Measurements from ENCODE around the gene NEK4. TPM values are rescaled to one million over a fixed set of nuclear protein-coding genes. Genes with fewer than 3 reads are reported as not detected.
"Not testable (repeated sequence)": the region's sequence is repeated elsewhere in the genome, so short reads cannot be mapped to it uniquely, and the experiment has no call there.

The NEK4 gene
- polyA plus RNA-seq, 3 donors: 5.3 to 6.2 (median 5.4) TPM

DNA sequence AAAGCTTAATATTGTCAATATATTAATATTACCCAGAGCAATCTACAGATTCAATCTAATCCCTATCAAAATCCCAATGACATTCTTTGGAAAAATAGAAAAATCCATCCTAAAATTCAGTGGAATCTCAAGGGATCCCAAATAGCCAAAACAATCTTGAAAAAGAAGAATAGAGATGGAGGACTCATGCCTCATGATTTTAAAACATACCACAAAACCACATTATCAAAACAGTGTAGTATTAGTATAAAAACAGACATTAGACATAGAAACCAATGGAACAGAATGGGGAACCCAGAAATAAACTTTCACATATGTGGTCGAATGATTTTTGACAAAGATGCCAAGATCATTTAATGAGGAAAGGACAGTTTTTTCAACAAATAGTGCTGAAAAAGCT lies 14.6 kb downstream of the NEK4 start:
- H3K27ac ChIP-seq (ENCODE audit: low read depth, low read length): no peak overlapping the region
- WGBS, 3 donors: 93 to 96% (median 94%) methylated on average over 1 of the region's 1 CpG

DNA sequence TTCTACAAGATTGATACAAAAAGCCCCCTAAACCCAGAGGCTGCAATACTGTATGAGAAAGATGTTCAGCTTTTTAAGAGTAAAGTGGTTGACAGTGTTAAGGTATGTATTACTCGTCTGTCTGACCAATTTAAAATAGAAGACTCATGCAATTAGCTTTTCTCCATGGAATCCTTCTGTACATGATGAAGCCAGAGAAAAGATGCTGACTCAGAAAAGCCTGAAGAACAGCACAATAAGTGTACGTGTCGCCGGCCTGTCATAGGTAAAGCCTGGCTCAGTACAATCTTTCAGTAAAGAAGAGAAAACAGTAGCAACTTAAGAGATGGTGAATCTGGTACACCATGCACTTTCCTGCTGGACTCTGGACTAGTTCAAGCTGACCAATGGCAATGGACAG lies 16.4 kb downstream of the NEK4 start:
- 95% methylated on average over 4 of the region's 4 CpGs for WGBS, 3 donors
- no peak overlapping the region for H3K27ac ChIP-seq (ENCODE audit: low read depth, low read length)

DNA sequence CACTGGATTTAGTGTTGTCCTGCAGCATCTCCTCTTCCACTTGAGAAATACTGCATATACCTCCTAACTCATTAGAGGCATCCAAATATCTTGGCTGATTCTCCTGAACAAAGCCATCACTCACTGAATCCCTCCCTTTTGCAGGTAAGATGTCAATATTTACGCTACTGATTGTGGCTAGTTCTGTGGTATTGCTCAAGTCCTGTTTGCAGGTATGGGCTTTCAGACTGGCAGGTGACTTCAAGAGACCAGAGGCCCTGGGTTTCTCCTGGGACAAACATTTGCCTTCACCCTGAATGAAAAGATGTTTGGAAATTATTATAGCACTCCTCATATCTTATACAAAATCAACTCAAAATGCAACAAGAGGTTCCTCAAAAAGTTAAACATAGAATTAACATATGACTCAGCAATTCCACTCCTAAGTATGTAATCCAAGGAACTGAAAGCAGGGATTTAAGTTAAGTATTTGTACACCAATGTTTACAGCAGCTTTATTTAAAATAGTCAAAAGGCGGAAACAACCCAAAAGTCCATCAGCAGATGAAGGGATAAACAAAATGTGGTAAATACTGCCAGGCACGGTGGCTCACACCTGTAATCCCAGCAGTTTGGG lies 18.6 kb downstream of the NEK4 start:
- WGBS, 3 donors: 87 to 93% (median 93%) methylated on average over 3 of the region's 3 CpGs
- H3K27ac ChIP-seq (ENCODE audit: low read depth, low read length): no peak overlapping the region

DNA sequence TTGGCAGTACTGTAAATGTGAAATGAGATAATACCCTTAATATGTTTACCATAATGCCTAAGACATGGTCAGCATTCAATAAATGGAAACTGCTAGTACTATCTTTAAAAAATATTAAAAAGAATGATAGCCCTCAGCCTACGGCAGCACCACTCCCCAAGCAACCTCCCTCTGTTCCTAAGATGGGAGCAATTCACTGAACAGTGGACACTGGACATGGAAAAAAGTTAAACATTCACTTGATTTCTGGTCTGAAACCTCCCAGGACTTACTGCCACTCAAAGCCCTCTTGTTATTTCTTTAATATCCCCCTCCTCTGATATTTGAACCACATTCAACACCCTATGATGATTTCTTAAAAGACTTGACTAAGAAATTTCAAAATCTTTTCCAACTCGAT lies 27.0 kb downstream of the NEK4 start:
- 76 to 95% (median 91%) methylated on average over 2 of the region's 2 CpGs for whole genome bisulfite sequencing, 3 donors
- no peak overlapping the region for H3K27ac ChIP-seq (ENCODE audit: low read depth, low read length)

DNA sequence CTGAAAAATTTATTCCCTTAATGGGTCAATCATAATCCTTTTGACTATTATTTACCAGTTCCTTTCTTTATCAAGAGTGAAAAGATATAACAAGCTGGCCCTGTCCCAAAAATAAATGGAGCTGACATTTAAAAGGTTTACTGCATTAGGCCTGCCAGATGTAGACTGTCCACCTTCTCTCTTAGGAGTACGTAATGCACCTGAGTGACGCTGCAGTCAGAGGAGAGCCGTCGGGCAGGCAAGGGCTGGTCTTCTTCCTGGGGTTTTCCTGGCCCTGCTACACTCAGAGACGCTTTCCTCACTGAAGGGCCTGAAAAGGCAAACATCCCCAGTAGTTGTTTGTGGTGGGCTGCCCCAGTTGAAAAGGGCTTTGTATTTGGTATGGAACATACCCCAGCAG lies 27.6 kb downstream of the NEK4 start:
- no peak overlapping the region for H3K27ac ChIP-seq (ENCODE audit: low read depth, low read length)
- WGBS, 3 donors: 47 to 87% (median 82%) methylated on average over 5 of the region's 5 CpGs

DNA sequence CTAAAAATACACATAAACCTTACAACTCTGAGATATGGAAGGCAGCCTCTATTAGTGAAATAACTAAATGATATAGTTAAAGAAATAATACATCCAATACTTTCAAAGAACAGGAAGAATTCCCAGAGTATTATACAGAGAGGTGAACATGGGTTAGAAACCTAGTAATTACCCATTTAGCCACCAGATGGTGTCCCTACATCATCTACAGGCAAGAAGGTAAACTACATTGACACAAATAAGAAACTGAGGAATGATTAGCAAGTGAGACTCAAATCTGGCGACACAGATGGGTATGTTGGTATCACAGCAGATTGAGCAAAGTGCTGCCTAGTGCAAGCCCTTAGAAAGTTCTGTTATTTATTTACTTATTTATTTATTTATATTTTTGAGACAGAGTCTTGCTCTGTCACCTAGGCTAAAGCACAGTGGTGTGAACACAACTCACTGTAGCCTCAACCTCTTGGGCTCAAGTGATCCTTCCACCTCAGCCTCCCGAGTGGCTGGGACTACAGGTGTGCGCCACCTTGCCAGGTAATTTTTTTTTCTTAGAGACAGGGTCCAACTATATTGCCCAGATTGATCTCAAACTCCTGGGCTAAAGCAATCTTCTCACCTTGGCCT lies 28.2 kb downstream of the NEK4 start:
- 82 to 92% (median 89%) methylated on average over 3 of the region's 3 CpGs for WGBS, 3 donors
- H3K27ac ChIP-seq (ENCODE audit: low read depth, low read length): no peak overlapping the region

DNA sequence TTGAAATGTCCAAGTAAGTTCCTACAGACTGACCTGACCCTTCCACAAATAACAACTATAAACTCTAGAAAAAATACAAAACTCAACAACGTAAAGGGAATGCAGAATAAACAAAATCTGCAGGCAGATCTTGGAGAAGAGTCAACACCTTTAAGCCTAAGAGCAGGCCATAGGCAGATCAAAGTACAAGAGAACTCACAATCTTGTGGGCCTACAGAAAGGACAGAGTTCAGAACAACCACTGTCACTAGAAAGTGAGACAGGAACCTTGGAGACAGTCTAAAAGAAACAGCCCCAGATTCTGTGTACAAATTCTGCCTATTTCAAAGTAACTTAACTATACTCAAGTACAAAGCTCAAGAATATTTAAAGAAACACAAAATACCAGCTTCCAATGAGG lies 31.0 kb downstream of the NEK4 start:
- 51 to 84% (median 80%) methylated on average over 1 of the region's 1 CpG for WGBS, 3 donors
- no peak overlapping the region for H3K27ac ChIP-seq (ENCODE audit: low read depth, low read length)

DNA sequence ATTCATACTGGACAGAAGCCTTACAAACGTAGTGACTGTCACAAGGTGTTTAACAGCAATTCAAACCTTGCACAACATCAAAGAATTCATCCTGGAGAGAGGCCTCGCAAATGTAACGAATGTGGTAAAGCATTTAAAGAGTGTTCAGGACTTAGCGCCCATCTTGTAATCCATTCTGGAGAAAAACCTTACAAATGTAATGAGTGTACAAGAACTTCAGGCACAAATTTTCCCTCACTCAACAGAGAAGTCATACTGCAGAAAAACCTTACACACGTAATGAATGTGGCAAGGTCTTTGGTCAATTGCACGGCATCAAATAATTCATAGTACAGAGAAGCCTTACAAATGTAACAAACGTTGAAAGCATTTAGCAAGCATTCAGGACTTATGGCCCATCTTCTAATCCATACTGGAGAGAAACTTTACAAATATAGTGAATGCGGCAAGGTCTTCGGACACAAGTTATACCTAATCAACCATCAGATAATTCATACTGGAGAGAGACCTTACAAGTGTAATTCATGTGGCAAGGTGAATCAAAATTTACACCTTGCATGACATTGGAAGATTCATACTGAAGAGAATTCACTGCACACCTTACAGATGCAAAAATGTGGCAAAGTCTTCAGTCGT lies 37.4 kb downstream of the NEK4 start:
- H3K27ac ChIP-seq (ENCODE audit: low read depth, low read length): no peak overlapping the region
- 87 to 94% (median 87%) methylated on average over 10 of the region's 10 CpGs for WGBS, 3 donors

DNA sequence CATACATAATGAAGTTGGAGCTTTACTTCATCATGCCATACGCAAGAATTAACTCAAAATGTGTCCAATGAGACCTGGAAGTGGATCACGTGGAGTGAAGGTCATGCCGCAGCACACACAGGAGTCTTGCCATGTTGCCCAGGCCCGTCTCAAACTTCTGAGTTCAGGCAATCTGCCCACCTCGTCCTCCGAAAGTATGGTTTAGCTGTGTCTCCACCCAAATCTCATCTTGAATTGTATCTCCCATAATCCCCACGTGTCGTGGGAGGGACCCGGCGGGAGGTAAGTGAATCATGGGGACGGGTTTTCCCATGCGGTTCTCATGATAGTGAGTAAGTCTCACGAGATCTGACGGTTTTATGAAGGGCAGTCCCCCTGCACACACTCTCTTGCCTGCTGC lies 39.1 kb downstream of the NEK4 start:
- 81 to 96% (median 84%) methylated on average over 14 of the region's 14 CpGs for WGBS, 3 donors
- no peak overlapping the region for H3K27ac ChIP-seq (ENCODE audit: low read depth, low read length)

DNA sequence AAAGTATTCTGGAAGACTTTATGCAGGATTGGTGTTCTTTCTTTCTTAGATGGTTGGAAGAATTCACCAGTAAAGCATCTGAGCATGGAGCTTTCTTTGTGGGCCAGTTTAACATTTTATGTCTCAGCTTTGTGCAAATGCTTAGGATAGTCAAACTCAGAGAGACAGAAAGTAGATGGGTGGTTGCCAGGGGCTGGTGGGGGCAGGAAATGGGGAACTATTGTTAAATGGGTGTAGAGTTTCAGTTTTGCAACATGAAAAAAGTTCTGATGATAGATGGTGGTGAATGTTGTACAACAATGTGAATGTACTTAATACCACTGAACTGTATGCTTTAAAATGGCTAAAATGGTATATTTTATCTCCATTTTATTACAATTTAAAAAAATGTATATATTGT lies 40.1 kb downstream of the NEK4 start:
- no peak overlapping the region for H3K27ac ChIP-seq (ENCODE audit: low read depth, low read length)

DNA sequence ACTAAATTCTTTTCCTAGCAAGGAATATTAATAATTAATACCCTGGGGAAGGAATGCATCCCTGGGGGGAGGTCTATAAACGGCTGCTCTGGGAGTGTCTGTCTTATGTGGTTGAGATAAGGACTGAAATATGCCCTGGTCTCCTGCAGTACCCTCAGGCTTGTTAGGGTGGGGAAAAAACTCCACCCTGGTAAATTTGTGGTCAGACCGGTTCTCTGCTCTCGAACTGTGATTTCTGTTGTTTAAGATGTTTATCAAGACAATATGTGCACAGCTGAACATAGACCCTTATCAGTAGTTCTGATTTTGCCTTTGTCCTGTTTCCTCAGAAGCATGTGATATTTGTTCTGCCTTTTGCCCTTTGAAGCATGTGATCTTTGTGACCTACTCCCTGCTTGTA lies 42.0 kb downstream of the NEK4 start:
- not testable (repeated sequence) for H3K27ac ChIP-seq (ENCODE audit: low read depth, low read length)
- 51 to 68% (median 60%) methylated on average over 3 of the region's 3 CpGs for WGBS, 3 donors

DNA sequence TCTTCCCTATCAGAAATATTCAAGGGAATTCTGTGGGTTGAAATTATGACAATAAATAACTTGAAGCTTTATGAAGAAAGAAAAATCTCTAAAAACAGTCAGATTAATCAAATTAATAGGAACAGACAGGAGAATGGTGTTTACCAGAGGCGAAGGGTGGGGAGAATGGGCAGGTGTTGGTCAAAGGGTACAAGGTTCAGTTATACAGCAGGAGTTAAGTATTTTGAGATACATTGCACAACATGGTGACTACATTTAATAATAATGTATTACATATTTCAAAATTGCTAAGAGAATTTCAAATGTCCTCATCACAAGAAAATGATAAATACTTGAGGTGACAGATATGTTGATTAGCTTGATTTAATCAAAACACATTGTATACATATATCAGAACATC lies 46.2 kb downstream of the NEK4 start:
- whole genome bisulfite sequencing, 3 donors: 82 to 100% (median 97%) methylated on average over 1 of the region's 1 CpG
- no peak overlapping the region for H3K27ac ChIP-seq (ENCODE audit: low read depth, low read length)

DNA sequence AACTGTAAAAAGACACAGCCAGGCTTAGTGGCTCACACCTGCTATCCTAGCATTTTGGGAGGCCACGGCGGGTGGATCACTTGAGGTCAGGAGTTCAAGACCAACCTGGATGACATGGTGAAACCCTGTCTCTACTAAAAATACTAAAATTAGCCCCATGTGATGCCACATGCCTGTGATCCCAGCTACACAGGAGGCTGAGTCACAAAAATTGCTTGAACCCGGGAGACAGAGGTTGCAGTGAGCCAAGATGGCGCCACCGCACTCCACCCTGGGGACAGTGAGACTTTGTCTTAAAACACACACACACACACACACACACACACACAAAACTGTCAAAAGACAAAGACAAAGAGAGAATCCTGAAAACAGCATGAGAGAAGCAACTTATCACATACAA lies 46.8 kb downstream of the NEK4 start:
- H3K27ac ChIP-seq (ENCODE audit: low read depth, low read length): no peak overlapping the region
- WGBS, 3 donors: 97 to 98% (median 97%) methylated on average over 5 of the region's 5 CpGs

DNA sequence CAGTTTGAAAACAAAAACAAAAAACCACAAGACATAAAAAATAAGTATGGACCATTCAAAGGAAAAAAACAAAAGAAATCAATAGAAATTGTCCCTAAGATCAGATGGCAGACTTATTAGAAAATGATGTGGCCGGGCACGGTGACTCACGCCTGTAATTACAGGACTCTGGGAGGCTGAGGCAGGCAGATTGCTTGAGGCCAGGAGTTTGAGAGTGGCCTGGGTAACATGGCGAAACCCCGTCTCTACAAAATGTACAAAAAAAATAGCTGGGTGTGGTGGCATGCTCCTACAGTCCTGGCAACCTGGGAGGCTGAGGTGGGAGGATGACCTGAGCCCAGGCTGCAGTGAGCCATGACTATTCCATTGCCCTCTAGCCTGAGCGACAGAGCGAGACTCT lies 48.2 kb downstream of the NEK4 start:
- no peak overlapping the region for H3K27ac ChIP-seq (ENCODE audit: low read depth, low read length)
- 91 to 93% (median 91%) methylated on average over 7 of the region's 7 CpGs for WGBS, 3 donors

DNA sequence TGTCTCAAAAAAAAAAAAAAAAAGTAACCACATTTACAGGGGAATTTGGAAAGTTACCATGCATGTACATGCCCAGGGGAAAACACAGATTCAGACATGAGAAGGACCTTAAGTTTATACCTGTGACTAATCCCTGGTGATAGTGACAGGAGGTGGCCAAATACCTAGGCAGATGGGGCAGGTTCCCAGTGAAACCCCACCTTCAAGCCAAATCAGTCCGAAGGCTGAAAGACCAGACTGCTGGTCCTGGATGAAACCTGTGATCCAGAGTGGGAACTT lies 49.1 kb downstream of the NEK4 start:
- H3K27ac ChIP-seq (ENCODE audit: low read depth, low read length): no peak overlapping the region

DNA sequence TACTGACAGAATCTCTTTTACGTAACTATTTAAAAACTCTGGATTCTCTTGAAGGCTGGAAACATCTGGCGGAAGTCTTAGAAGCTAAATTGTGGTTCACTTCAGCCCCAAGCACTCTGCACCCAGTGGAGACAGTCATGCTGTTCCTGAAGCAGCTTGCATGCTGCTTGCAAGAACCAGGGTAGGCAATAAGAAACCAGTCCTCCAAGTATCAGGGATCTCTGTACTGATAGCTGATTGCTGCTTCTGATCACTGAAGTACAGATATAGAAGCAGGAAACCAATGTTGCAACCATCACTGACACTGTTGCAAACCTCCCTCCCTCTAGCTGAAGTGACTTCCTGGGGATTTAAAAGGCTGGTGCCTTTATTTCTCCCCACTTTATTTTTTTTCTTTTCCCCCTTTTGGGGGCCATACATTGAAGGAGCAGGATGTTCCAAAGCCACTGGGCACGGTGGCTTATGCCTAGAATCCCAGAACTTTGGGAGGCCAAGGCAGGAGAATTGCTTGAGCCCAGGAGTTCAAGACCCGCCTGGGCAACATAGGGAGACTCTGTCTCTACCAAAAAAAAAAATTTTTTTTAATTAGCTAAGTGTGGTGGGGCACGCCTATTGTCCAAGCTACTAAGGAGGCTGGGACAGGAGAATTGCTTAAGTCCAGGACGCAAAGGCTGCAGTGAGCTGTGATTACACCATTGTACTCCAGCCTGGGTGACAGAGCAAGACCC lies 49.6 kb downstream of the NEK4 start:
- WGBS, 3 donors: 58 to 92% (median 68%) methylated on average over 6 of the region's 6 CpGs
- H3K27ac ChIP-seq (ENCODE audit: low read depth, low read length): no peak overlapping the region

More for the DNA sequence above, 49.1 kb downstream of the NEK4 start:
- WGBS, 3 donors: 93 to 96% (median 94%) methylated on average over 1 of the region's 1 CpG

DNA sequence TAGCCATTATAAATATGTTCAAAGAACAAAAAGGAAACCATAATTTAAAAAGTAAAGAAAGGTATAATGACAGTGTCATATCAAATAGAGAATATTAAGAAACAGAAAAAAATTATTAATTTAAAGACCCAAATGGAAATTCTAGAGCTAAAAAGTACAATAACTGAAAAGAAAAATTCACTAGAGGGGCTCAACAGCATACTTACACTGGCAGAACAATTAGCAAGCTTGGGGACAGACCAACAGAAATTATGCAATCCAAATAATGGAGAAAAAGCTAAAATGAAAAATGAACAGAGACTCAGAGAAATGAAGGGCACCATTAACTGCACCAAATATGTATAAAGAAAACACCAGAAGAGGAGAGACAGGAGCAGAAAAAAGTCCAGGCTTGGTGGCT lies 51.1 kb downstream of the NEK4 start:
- no peak overlapping the region for H3K27ac ChIP-seq (ENCODE audit: low read depth, low read length)

DNA sequence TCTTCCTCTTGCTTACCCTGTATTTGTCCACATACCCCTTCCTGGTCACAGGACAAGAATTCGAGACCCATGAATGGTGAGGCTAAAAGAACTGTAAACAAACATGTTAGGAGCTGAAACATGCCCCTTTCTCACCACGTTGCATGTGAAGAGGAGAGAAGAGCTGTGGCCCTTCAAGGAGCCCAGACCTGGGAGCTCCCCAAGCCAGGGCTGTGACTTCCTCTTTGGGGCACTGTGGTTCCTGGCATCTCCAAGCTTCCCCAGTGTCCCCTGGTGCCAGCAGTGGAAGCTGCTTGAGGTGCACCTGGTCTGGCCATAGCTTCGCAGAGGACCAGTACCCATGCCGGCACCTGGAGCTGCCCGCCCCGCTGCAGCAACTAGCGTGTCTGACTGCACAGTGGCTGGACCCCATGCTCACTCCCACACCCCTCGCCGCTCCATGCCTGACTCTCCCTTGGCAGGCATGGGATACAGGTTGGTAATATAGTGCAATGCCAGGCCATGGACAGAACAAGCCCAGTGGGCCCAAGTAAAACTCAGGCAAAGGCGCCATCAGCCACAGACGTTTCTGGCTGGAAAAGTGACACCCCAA lies 54.9 kb downstream of the NEK4 start:
- WGBS, 3 donors: 83 to 95% (median 89%) methylated on average over 11 of the region's 11 CpGs
- H3K27ac ChIP-seq (ENCODE audit: low read depth, low read length): no peak overlapping the region

All from adipose tissue (tissue), 3 donors.